ENCODE results near the gene SPNS2.

The SPNS2 gene

DNA sequence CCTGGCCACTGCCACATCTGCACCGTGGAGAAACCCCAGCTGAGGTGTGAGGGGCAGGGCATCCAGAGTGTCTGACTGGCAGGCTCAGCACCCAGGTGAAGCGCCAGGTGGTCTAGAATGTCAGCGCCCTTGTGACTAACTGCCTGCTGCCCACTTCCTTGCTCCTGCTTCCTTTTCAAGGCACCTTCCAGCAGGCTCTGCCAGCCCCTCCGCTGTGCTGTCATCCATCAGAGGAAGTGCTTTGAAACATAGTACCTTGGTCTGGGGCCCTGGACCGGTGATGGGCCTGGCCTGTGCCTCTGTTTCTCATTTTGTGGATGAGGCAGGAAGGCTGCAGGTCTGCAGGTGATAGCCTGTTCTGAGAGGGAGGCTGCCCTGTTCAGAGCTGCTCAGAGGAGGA is 5.5 kb downstream of the SPNS2 start:
- DNase-seq, result no peak

- DNase-seq, result no peak
Observed at GRCh38 chr17:4505187-4505586, 6.5 kb downstream of the SPNS2 start.

- DNase-seq, result no peak
Observed at GRCh38 chr17:4506175-4506813, 7.6 kb downstream of the SPNS2 start.

DNA sequence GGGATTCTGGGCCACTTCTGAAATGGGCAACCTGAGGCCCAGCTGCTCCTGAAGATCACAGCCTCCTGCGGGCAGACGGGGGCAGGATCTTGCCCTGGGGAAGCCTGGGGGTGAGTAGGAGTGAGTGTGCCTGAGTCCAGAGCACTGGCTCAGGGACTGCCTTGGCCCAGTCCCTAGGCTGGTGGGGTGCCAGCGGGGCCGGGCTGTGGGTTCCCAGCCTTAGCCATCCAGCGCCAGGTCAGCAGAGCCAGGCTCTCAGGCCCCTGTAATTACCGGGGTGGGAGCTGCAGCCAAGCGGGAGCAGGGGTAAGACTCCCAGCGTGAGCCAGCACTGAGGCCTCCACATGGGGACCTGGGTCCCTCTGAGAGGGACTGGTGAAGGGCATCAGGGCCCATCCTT is 8.2 kb downstream of the SPNS2 start:
- no peak for DNase-seq

- no peak for DNase-seq
Observed at GRCh38 chr17:4507361-4508111, 8.9 kb downstream of the SPNS2 start.

GRCh38 chr17:4508207-4508606 is 9.5 kb downstream of the SPNS2 start:
- DNase-seq, result no peak

- DNase-seq, result no peak
Observed at GRCh38 chr17:4509401-4509800, 10.7 kb downstream of the SPNS2 start.

DNA sequence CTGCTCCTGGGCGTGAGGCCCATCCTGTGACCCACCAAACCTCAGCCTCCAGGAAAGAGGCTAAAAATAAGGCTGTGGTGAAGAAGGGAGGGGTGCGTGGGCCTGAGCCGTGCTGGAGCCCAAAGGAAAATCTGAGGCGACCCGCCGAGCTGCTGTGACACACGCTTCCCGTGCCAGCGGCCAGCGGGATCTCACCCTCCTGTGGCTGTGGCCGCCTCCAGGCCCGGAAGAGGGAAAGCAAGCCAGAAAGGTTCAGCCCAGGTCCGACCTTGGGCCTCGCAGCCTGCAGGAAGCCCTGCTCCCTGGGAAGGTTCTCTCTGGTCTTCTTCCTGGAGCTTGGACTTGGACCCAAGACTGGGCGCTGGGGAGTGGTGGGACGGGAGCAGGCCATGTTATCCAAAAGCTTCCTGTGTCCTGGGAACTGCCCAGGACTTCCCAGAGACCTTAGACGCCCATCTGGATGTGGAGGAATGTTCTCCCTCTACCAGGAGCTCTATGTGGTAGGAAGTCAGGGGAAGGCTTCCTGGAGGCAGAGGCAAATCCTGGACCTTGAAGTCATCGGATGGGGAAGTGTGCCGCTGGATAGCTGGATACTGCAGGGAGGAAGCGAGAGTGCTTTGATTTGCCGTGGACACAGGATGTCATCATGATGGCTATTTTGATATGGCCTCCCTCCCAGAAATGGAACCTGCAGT is 11.4 kb downstream of the SPNS2 start:
- no peak for DNase-seq

GRCh38 chr17:4510618-4510941 is 11.9 kb downstream of the SPNS2 start:
- DNase-seq, result no peak

DNA sequence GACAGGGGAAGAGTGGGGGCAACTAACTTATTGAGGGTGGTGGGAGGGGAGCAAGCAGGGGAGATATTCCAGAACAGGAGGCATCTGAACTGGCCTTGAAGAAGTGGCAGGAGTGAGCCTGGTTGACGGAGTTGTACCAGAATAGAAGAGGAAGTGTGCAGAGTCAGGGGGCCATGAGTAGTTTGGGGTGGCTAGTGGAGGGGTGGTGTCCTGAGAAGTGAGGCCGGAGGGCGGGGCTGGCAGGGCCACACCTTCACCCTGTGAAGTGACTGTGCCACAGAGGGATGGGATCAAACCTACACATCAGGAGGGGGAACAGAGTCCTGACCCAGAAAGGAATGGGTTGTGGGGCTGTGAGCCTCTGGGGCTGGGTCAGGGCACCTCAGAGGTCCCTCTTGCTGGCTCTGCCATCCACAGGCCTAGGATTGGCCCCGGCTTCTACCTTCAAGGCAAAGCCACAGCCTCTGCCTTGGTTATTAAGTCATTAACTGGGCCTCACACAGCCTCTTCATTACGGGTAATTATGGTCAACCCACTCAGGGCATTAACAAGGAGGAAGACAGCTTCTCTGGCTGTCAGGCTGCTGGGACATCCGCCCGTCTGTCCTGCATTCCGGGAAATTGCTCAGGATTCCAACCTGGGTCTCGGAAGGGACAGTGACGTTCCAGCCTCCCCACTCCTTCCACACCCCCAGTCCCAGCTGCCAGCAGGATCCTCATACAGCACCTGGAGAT is 12.7 kb downstream of the SPNS2 start:
- no peak for DNase-seq

GRCh38 chr17:4512156-4513112 is 13.8 kb downstream of the SPNS2 start:
- no peak for DNase-seq

GRCh38 chr17:4513113-4514032 is 14.7 kb downstream of the SPNS2 start:
- DNase-seq, result no peak

- no peak for DNase-seq
Observed at GRCh38 chr17:4514206-4514605, 15.5 kb downstream of the SPNS2 start.

DNA sequence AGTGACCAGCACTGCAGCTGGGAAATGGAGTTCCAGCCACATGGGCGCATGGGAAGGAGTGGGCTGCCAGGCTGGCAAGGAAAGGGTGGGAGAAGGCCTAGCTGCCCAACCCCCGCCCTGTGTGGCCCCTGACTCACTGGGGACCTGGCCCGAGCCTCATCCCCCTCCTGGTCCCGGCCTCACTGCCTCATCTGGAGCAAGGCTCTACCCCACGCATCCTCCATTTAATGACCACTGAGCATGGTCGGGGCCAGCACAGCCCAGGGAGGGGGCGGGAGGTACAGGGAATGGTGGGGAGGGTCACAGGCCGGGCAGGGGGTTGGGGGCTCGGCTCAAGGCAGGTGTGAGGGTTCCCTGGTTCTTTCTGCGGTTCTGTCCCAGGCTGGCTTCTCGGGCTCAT is 16.1 kb downstream of the SPNS2 start:
- no peak for DNase-seq

GRCh38 chr17:4515501-4515900 is 16.8 kb downstream of the SPNS2 start:
- no peak for DNase-seq

- DNase-seq, result no peak
Observed at GRCh38 chr17:4516735-4517134, 18.1 kb downstream of the SPNS2 start.

DNA sequence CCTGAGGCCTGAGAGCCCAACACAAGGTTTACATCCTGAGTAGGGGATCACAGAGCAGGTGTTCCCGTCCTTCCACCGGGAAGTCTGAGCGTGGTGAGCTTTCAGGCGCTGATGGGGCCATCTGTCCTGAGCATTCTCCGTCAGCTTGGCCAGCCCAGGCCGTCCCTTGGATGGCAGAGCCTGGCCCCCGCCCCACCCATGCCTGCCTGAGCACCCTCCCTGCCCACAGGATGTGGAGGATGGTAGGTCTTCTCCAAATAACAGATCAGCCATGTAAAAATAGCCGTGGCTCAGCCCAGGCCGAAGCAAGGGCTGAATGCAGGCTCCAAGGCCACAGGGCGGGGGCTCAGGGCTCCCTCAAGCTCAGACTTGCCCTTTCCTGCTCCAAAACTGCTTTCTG is 20.2 kb downstream of the SPNS2 start:
- no peak for DNase-seq

DNA sequence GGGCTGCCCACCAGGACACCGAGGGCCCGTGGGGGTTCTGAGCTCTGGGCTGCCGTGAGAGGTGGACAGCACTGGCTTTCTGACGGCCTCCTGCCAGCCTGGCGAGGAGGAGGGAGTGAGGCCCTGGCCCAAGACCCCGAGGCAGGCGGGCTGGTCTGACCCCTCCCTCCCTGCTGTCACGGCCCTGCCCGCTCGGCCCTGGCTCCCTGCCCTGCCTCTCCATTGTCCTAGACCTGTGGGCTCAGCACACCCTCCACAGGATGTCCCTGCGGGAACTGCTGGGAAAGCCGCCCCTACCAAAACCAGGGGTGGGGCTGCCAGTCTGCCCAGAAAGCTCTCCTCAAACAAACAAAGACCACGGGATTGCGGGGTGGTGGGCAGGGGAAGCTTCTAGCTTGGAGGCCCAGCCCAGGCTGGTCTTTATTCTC is 20.7 kb downstream of the SPNS2 start:
- DNase-seq, result no peak

GRCh38 chr17:4520060-4520893 is 21.6 kb downstream of the SPNS2 start:
- DNase-seq, result no peak
